GM12801 (cell line): Measurements from ENCODE around the gene GNGT1.

ENCODE experiments used
- CTCF ChIP-seq: IDR thresholded peaks from one replicate; pipeline ENCODE4 v1.5.1; 2011; ENCODE audit warnings: control low read depth; ENCODE audit not compliant: insufficient read length; ENCODE audit errors: extremely low read depth

GNGT1 gene

GRCh38 chr7:93906267-93906666 lies at the start of gene GNGT1:
TSS of gene GNGT1 (plus strand) at chr7:93906567. CDS start at chr7:93906747, 180 bp downstream.
- no peak for TF ChIP-seq CTCF

- TF ChIP-seq CTCF = no peak
Measured at GRCh38 chr7:93858857-93859256, 47.5 kb upstream of the GNGT1 start.

GRCh38 chr7:93860261-93860660 lies 46.1 kb upstream of the GNGT1 start:
- no peak for TF ChIP-seq CTCF

GRCh38 chr7:93861325-93861949 lies 44.9 kb upstream of the GNGT1 start:
- TF ChIP-seq CTCF = no peak

- no peak for TF ChIP-seq CTCF
Measured at GRCh38 chr7:93862651-93863050, 43.7 kb upstream of the GNGT1 start.

- no peak for TF ChIP-seq CTCF
Measured at GRCh38 chr7:93866886-93867285, 39.5 kb upstream of the GNGT1 start.

GRCh38 chr7:93873998-93874574 lies 32.3 kb upstream of the GNGT1 start:
- TF ChIP-seq CTCF = no peak
